Measurements from ENCODE around the gene CHMP4A.

DNA sequence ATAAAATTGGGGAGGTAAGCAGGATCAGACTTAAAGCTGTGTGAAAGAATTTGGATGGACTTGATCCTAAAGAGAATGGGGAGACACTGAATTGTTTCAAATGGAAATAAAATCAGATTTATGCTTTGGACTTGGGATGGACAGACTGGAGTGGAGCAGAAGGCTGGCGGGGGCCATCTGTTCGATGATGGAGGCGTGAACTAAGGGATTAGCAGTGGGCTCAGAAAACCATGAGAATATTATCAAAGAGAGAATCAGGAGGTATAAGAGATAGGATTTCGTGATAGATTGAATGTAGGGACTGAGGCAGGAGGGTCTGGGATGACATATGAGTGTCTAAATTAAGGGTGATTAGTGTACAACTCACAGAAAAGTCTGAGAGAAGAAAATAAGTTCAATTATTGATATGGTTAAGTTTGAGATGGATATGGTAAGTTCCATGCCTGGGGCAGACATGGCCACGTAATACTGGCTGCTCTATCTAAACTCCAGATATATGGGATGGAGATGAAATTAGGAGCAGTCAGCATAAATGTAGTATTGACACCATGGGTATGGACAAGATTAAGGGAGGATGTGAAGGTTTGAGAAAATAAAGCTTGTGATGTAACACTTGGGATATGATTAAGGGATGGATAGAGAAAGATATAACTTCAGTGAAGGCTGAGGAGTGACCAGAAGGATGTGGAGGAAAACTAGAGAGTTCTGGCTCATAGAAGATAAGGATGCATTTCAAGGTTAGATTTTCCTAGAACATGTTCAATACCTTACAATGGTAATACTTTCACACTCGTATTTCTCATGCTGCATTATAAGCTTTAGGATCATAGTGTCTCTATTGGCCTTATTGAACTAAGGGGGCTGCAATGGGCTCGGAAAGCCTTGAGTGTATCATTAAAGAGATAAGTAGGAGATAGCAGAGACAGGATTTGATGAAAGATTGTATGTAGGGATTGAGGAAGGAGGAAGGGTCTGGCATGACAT lies 8.8 kb downstream of the CHMP4A start:
- TF ChIP-seq CEBPB (IDR thresholded peaks at IDR 0.05; ENCODE audit: low read depth) (no peak), RAD21 (IDR thresholded peaks at IDR 0.05; ENCODE audit: low read depth) (no peak), ZNF274 (IDR thresholded peaks at IDR 0.05; ENCODE audit: low read depth, low read length) (no peak), POLR2AphosphoS5 (IDR thresholded peaks at IDR 0.05; ENCODE audit: low read depth, low read length) (no peak), JUND (IDR thresholded peaks at IDR 0.05) (no peak), POLR2A (IDR thresholded peaks at IDR 0.05; ENCODE audit: borderline replicate concordance, extremely low read depth, insufficient read depth, insufficient read length) (no peak)
- TF ChIP-seq, protein P1, sequence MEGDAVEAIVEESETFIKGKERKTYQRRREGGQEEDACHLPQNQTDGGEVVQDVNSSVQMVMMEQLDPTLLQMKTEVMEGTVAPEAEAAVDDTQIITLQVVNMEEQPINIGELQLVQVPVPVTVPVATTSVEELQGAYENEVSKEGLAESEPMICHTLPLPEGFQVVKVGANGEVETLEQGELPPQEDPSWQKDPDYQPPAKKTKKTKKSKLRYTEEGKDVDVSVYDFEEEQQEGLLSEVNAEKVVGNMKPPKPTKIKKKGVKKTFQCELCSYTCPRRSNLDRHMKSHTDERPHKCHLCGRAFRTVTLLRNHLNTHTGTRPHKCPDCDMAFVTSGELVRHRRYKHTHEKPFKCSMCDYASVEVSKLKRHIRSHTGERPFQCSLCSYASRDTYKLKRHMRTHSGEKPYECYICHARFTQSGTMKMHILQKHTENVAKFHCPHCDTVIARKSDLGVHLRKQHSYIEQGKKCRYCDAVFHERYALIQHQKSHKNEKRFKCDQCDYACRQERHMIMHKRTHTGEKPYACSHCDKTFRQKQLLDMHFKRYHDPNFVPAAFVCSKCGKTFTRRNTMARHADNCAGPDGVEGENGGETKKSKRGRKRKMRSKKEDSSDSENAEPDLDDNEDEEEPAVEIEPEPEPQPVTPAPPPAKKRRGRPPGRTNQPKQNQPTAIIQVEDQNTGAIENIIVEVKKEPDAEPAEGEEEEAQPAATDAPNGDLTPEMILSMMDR (IDR thresholded peaks at IDR 0.05 in 2 of 3, conservative IDR thresholded peaks at IDR 0.05 in 1 of 3; ENCODE audit: borderline replicate concordance in 1 of 3, insufficient read depth in 1 of 3, low read depth in 2 of 3, low read length in 2 of 3): no peak

Data from HCT116 (cell line).